IMR-90 (cell line): ENCODE results near the gene LRRFIP1. TPM values are rescaled to one million over a fixed set of nuclear protein-coding genes. Genes with fewer than 3 reads are reported as not detected.

Source experiments
- ATAC-seq: fragments of 200-7000 bp; cut with Tn5 transposase; 2 replicates; pipeline ENCODE4 v1.9.1; 2020; ENCODE audit warnings: low read depth, mild to moderate bottlenecking, moderate library complexity
- BruUV-seq: library from RNA; stranded (reverse); fragments of 400-500 nt; replicated peaks from 2 replicates; lab custom pipeline; 2021; lab: Mats Ljungman, UMichigan
- CTCF ChIA-PET: fragments of 300-600 bp; formaldehyde crosslinking; extraction: SDS; loops from one replicate; lab custom pipeline; 2021; ENCODE audit warnings: antibody characterized with exemption; lab: Yijun Ruan, JAX
- POLR2A ChIA-PET: fragments of 300-600 bp; sonication (Branson Sonifier 250); formaldehyde crosslinking; loops from one replicate; lab custom pipeline; 2022; ENCODE audit warnings: antibody characterized with exemption; ENCODE audit not compliant: unreplicated experiment; lab: Charles Lee
- DNase-seq: peaks from one replicate; pipeline ENCODE4 v3.0.0; 2013
- H2AFZ ChIP-seq: replicated peaks from 2 replicates; pipeline ENCODE3; 2013; ENCODE audit warnings: low read length, mild to moderate bottlenecking; ENCODE audit not compliant: poor library complexity
- H2AK5ac ChIP-seq: 2 replicates; pipeline ENCODE4 v1.6.1; 2013; ENCODE audit warnings: low read depth, low read length, inconsistent platforms
- H2AK9ac ChIP-seq: replicated peaks from 2 replicates; pipeline ENCODE3; 2013; ENCODE audit warnings: mild to moderate bottlenecking, low read depth, low read length, moderate library complexity; ENCODE audit not compliant: poor library complexity
- H2BK120ac ChIP-seq: 2 replicates; pipeline ENCODE4 v1.6.1; 2013; ENCODE audit warnings: low read depth, low read length, inconsistent platforms
- H2BK15ac ChIP-seq: 3 replicates; pipeline ENCODE4 v1.6.1; 2013; ENCODE audit warnings: low read depth, low read length, inconsistent platforms
- H2BK20ac ChIP-seq: 2 replicates; pipeline ENCODE4 v1.6.1; 2013; ENCODE audit warnings: low read depth, mild to moderate bottlenecking, inconsistent platforms, low read length, moderate library complexity
- H2BK5ac ChIP-seq: 2 replicates; pipeline ENCODE4 v1.6.1; 2013; ENCODE audit warnings: mild to moderate bottlenecking, low read depth, low read length, inconsistent platforms; ENCODE audit not compliant: poor library complexity, severe bottlenecking
- H3K14ac ChIP-seq: replicated peaks from 2 replicates; pipeline ENCODE4 v1.6.1; 2013; ENCODE audit warnings: low read depth, low read length, inconsistent platforms
- H3K18ac ChIP-seq: 2 replicates; pipeline ENCODE4 v1.6.1; 2013; ENCODE audit warnings: low read depth, low read length, control low read depth
- H3K23ac ChIP-seq: 2 replicates; pipeline ENCODE4 v1.6.1; 2013; ENCODE audit warnings: low read depth, low read length, inconsistent platforms
- H3K27ac ChIP-seq: 2 replicates; pipeline ENCODE4 v1.5.1; 2013; ENCODE audit warnings: mild to moderate bottlenecking, control low read depth, low read length; ENCODE audit not compliant: insufficient read depth
- H3K27me3 ChIP-seq: 2 replicates; pipeline ENCODE4 v1.6.1; 2013; ENCODE audit warnings: low read length; ENCODE audit not compliant: control insufficient read depth, insufficient read depth
- H3K36me3 ChIP-seq: 2 replicates; pipeline ENCODE4 v1.6.1; 2013; ENCODE audit warnings: low read length, mixed read lengths; ENCODE audit not compliant: control insufficient read depth, insufficient read depth
- H3K4ac ChIP-seq: 2 replicates; pipeline ENCODE4 v1.6.1; 2013; ENCODE audit warnings: low read depth, low read length, inconsistent platforms
- H3K4me1 ChIP-seq: 2 replicates; pipeline ENCODE4 v1.6.1; 2013; ENCODE audit warnings: low read length, mixed read lengths; ENCODE audit not compliant: control insufficient read depth, insufficient read depth
- H3K4me2 ChIP-seq: 2 replicates; pipeline ENCODE4 v1.6.1; 2013; ENCODE audit warnings: low read depth, mild to moderate bottlenecking, control low read depth, low read length, moderate library complexity
- H3K4me3 ChIP-seq: 2 replicates; pipeline ENCODE4 v1.5.1; 2013; ENCODE audit warnings: low read depth, mild to moderate bottlenecking, control low read depth, low read length, moderate library complexity; ENCODE audit not compliant: insufficient read depth
- H3K56ac ChIP-seq: 2 replicates; pipeline ENCODE4 v1.6.1; 2013; ENCODE audit warnings: low read length, inconsistent platforms; ENCODE audit not compliant: insufficient read depth; ENCODE audit errors: extremely low read depth
- H3K79me1 ChIP-seq, 2 experiments: 2 replicates each; pipeline ENCODE4 v1.6.1; 2013; ENCODE audit warnings: low read length in 2 of 2, inconsistent platforms in 1 of 2, low read depth in 1 of 2
- H3K9ac ChIP-seq: 2 replicates; pipeline ENCODE4 v1.6.1; 2013; ENCODE audit warnings: low read depth, low read length, control low read depth
- H3K9me1 ChIP-seq: 2 replicates; pipeline ENCODE4 v1.6.1; 2013; ENCODE audit warnings: low read length, inconsistent platforms; ENCODE audit not compliant: insufficient read depth
- H3K9me3 ChIP-seq: 2 replicates; pipeline ENCODE4 v1.6.1; 2013; ENCODE audit warnings: low read length; ENCODE audit not compliant: control insufficient read depth, insufficient read depth
- H4K20me1 ChIP-seq: 2 replicates; pipeline ENCODE4 v1.6.1; 2013; ENCODE audit warnings: low read length, inconsistent platforms; ENCODE audit not compliant: insufficient read depth
- H4K5ac ChIP-seq: 2 replicates; pipeline ENCODE4 v1.6.1; 2013; ENCODE audit warnings: mild to moderate bottlenecking, low read depth, low read length, control low read depth
- H4K8ac ChIP-seq, 2 experiments: 2 replicates each; pipeline ENCODE4 v1.6.1; 2013; ENCODE audit warnings: low read depth in 2 of 2, low read length in 2 of 2, control low read depth in 1 of 2, inconsistent platforms in 1 of 2
- H4K91ac ChIP-seq: 2 replicates; pipeline ENCODE4 v1.6.1; 2013; ENCODE audit warnings: low read depth, low read length, inconsistent platforms; ENCODE audit not compliant: insufficient read depth
- BHLHE40 ChIP-seq: fragments of 150-350 bp; IDR thresholded peaks from 2 replicates; pipeline ENCODE4 v1.6.1; 2016; ENCODE audit warnings: mild to moderate bottlenecking, low read depth, low read length
- CTCF ChIP-seq: conservative IDR thresholded peaks from 2 replicates; pipeline ENCODE4 v1.5.1; 2012; ENCODE audit warnings: mild to moderate bottlenecking, low read depth, low read length, improper control_type of control experiment
- ELK1 ChIP-seq: fragments of 150-350 bp; IDR thresholded peaks from 2 replicates; pipeline ENCODE4 v1.6.1; 2016; ENCODE audit warnings: low read depth, mild to moderate bottlenecking, low read length, moderate library complexity, borderline replicate concordance
- FOS ChIP-seq: fragments of 150-350 bp; IDR thresholded peaks from 2 replicates; pipeline ENCODE4 v1.6.1; 2016; ENCODE audit warnings: low read depth, low read length
- MAFK ChIP-seq: IDR thresholded peaks from 2 replicates; pipeline ENCODE4 v1.6.1; 2012; ENCODE audit warnings: low read depth, low read length, improper control_type of control experiment
- MAZ ChIP-seq: IDR thresholded peaks from 2 replicates; pipeline ENCODE4 v1.6.1; 2012; ENCODE audit warnings: low read depth, mild to moderate bottlenecking, low read length, improper control_type of control experiment, moderate library complexity, borderline replicate concordance
- MXI1 ChIP-seq: IDR thresholded peaks from 2 replicates; pipeline ENCODE4 v1.6.1; 2012; ENCODE audit warnings: low read depth, mild to moderate bottlenecking, low read length, moderate library complexity, borderline replicate concordance
- NFE2L2 ChIP-seq: fragments of 150-350 bp; IDR thresholded peaks from 2 replicates; pipeline ENCODE4 v1.6.1; 2016; ENCODE audit warnings: low read depth, mild to moderate bottlenecking, low read length
- POLR2A ChIP-seq: IDR thresholded peaks from 2 replicates; pipeline ENCODE4 v1.6.1; 2012; ENCODE audit warnings: mild to moderate bottlenecking, low read depth, low read length
- RAD21 ChIP-seq: IDR thresholded peaks from 2 replicates; pipeline ENCODE4 v1.6.1; 2012; ENCODE audit warnings: low read length, improper control_type of control experiment
- RCOR1 ChIP-seq: IDR thresholded peaks from 2 replicates; pipeline ENCODE4 v1.6.1; 2012; ENCODE audit warnings: mild to moderate bottlenecking, low read length, improper control_type of control experiment; ENCODE audit not compliant: insufficient replicate concordance
- RFX5 ChIP-seq: IDR thresholded peaks from 2 replicates; pipeline ENCODE4 v1.8.0; 2012; ENCODE audit warnings: low read depth, mild to moderate bottlenecking, low read length, moderate library complexity
- SMC3 ChIP-seq: fragments of 150-350 bp; IDR thresholded peaks from 2 replicates; pipeline ENCODE4 v1.6.1; 2016; ENCODE audit warnings: low read depth, mild to moderate bottlenecking, antibody characterized with exemption, low read length, moderate library complexity
- WGBS, 2 experiments: methylation state at CpG; one replicate each; pipeline versions ENCODE4 v1.1.5 to v1.1.7; 2013; ENCODE audit warnings: missing lambda C conversion rate in 2 of 2; ENCODE audit not compliant: insufficient read length in 1 of 2; ENCODE audit errors: extremely low coverage in 2 of 2; 5-methylcytosine and 5-hydroxymethylcytosine counted together
- dilution Hi-C: fragments of 300-500 bp; cut with HindIII; formaldehyde crosslinking; loops from one replicate; pipeline ENCODE4 v1.14.3; 2018; ENCODE audit warnings: low sequenced_read_pairs; ENCODE audit not compliant: unreplicated experiment
- in situ Hi-C: fragments of 300-500 bp; cut with MboI; formaldehyde crosslinking; loops from 3 replicates; pipeline ENCODE4 v1.14.3; 2019; ENCODE audit warnings: low sequenced_read_pairs, inconsistent platforms, mixed read lengths
- intact Hi-C: fragments of 100-400 bp; cut with micrococcal nuclease; formaldehyde crosslinking; loops from 2 replicates; pipeline ENCODE4 v1.10.0; 2022
- polyA plus RNA-seq, 3 experiments: library from polyadenylated mRNA; depleted of rRNA; stranded (reverse); fragments of >200 nt; gene quantifications; 2 replicates each; pipeline ENCODE4 v1.2.3, GENCODE V29; 2012; ENCODE audit warnings: low replicate concordance in 1 of 3
- total RNA-seq: library from RNA; depleted of rRNA; stranded (reverse); fragments of >200 nt; gene quantifications from 2 replicates; pipeline ENCODE4 v1.2.3, GENCODE V29; 2012
- TF ChIP-seq, protein P1 (sequence below): fragments of 150-350 bp; IDR thresholded peaks from 2 replicates; pipeline ENCODE4 v1.6.1; 2017; ENCODE audit warnings: mild to moderate bottlenecking, antibody characterized with exemption, low read length, low read depth

Gene LRRFIP1
- total and polyA plus RNA-seq, 2 of the 4 experiments (the other 2 are of a cell fraction), result 52.2 to 54.4 TPM

DNA sequence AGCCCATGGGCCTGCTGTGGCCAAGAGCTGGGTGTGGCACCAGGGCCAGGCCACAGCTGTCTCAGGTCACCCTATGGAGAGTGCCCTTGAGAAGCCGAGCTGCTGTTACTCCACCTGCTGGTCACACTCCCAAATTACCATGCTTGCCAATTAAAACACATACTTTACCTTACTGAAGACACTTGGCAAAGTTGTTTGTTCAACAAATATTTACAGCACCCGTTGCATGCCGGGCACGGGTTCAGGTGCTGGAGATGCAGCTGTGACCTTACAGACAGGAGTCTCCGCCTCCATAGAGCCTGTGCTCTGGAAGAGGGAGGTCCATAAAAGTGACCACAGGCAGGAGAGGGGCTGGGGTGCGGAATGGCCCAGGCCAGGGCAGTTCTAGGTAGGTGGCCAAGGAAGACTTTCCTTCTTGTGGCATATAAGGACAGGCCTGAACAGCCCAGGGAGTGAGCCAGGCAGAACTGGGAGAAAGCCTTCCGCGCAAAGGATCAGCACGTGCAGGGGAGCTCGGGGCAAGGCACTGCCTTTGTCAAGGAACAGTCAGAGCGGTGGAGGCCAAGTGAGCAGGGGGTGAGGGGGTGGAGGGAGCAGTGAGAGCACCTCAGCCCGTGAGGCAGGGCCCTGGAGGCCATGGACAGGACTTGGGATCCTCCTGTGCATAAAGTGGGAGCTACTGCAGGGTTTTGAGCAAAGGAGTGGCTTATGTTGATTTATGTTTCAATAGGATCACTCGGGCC is 147.6 kb downstream of the LRRFIP1 start:
- H4K91ac ChIP-seq, result no peak overlapping the region
- no peak overlapping the region for H3K4me3 ChIP-seq
- ATAC-seq (peak; percentile 95), DNase-seq (peak; percentile 50)
- no TSS peak for BruUV-seq
- POLR2A ChIA-PET, result no interaction called here
- no peak overlapping the region for H3K9ac ChIP-seq
- WGBS, 2 experiments, result 83% methylated on average over 6 of the region's 13 CpGs; no CpG with 5 or more reads in 1 of the 2 experiments
- CTCF ChIA-PET, result interaction anchor here (0.5 to 1.1 kb wide), 4 partner anchors 11 to 262 kb away, joined by 3 to 9 read pairs (median 4); no protein-coding TSS in a partner anchor
- H2BK20ac ChIP-seq, result no peak overlapping the region
- dilution Hi-C loops, result no loop called here
- H4K5ac ChIP-seq, result no peak overlapping the region
- H2AK9ac ChIP-seq, result peak overlapping the region; percentile 73
- no peak overlapping the region for H2AK5ac ChIP-seq
- no peak overlapping the region for H2BK5ac ChIP-seq
- no peaks in the 10 kb centered on the region for H3K9me3 ChIP-seq
- H3K27ac ChIP-seq, result no peak overlapping the region
- H4K8ac ChIP-seq, result 0 out of 4 replicates have a peak overlapping the region, but pooled peaks of 1 of the 2 experiments have one; percentile 32
- 0 out of 2 replicates have a peak, but pooled peaks cover 3% of the 10 kb centered on the region for H3K9me1 ChIP-seq
- no peak overlapping the region for H3K23ac ChIP-seq
- H3K4me1 ChIP-seq, result no peaks in the 10 kb centered on the region
- no peaks in the 10 kb centered on the region for H3K27me3 ChIP-seq
- peaks cover 27% of the 10 kb centered on the region for H3K36me3 ChIP-seq
- no peak overlapping the region for H3K18ac ChIP-seq
- H3K4me2 ChIP-seq, result no peak overlapping the region
- H3K14ac ChIP-seq, result no peak overlapping the region
- intact Hi-C loops, result loop anchor here (1.0 to 10.0 kb wide), 2 partner anchors 194 to 490 kb away; no protein-coding TSS in a partner anchor
- no peak overlapping the region for H2BK15ac ChIP-seq
- H4K20me1 ChIP-seq, result no peaks in the 10 kb centered on the region; the same call in 1 of the 2 replicates
- peak overlapping the region; percentile 37 for H2AFZ ChIP-seq
- no peak overlapping the region for H3K56ac ChIP-seq
- H2BK120ac ChIP-seq, result no peak overlapping the region
- in situ Hi-C loops, result no loop called here
- no peak overlapping the region for H3K4ac ChIP-seq
- H3K79me1 ChIP-seq, result peaks cover 0 to 35% of the 10 kb centered on the region in 2 experiments; a peak in 3 of 4 replicates
- TF ChIP-seq NFE2L2, result no peak
- no peak for TF ChIP-seq POLR2A
- no peak for TF ChIP-seq MAZ
- TF ChIP-seq FOS, result no peak
- no peak for TF ChIP-seq RCOR1
- no peak for TF ChIP-seq BHLHE40
- no peak for TF ChIP-seq MXI1
- peak; percentile 65 for TF ChIP-seq SMC3
- TF ChIP-seq MAFK, result no peak
- TF ChIP-seq CTCF, result peak; percentile 59
- no peak for TF ChIP-seq RFX5
- no peak for TF ChIP-seq ELK1
- TF ChIP-seq, protein P1, sequence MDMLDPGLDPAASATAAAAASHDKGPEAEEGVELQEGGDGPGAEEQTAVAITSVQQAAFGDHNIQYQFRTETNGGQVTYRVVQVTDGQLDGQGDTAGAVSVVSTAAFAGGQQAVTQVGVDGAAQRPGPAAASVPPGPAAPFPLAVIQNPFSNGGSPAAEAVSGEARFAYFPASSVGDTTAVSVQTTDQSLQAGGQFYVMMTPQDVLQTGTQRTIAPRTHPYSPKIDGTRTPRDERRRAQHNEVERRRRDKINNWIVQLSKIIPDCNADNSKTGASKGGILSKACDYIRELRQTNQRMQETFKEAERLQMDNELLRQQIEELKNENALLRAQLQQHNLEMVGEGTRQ, result no peak
- peak; percentile 59 for TF ChIP-seq RAD21
